Stimulated activated CD8-positive, alpha-beta memory T cell treated with anti-CD3 and anti-CD28 coated beads, Interleukin-4, amount 100 ng/mL, for 1 hour (primary cell): ENCODE data around the gene TEX264.

ENCODE experiments used
- DNase-seq, 2 donors: peaks; one replicate each; pipeline ENCODE4 v3.0.0-alpha.2; 2020; ENCODE audit warnings: low read depth in 2 of 2, low spot score in 1 of 2

TEX264 gene

DNA sequence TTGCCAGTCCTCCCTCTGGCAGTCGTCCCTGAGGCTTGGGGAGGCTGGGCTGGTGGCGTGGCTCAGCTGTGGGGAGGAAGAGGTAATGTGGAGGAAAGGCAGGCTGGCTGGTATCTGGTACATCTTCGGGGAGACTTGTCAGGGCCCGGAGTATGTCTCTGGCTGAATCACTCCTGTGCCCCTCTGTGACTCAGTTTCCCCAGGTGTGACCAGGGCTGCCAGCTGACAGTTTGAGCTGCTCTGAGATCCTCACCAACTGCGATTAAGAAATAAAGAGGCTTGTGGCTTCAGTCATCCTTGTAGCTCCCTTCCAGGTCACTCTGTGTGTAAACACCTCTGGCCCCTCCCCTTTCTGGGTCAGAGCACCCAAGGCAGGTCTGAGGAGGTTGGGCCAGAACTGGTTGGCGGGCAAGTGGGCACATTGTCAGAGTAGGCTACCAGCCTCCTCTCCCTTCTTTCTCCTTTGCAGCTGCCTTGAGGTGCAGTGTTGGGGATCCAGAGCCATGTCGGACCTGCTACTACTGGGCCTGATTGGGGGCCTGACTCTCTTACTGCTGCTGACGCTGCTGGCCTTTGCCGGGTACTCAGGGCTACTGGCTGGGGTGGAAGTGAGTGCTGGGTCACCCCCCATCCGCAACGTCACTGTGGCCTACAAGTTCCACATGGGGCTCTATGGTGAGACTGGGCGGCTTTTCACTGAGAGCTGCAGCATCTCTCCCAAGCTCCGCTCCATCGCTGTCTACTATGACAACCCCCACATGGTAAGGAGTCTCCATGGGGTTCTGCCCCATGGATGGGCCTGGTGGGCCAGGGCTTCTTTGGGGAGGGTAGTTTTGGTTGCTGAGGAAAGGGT, 3.0 kb downstream of the TEX264 start:
- DNase-seq: no peak

DNA sequence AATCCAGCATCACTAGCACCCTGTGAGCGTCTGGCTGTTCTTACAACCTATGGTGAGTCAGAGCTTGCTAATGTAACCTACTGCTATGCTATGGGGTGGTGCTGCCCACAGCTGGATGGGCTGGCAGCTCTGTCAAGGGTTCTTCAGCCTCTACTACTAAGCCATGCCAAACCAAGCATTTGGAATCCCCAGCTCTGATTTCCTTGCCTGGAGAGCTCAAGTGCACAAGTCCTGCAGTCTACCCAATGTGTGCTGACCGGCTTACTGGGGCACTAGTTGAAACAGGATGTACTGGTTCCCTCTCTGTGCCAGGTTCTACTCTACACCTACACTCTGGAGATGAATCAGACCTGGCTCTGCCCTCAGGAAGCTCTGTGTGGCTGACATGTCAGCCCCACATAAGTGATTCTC, 4.2 kb downstream of the TEX264 start:
- DNase-seq: no peak

DNA sequence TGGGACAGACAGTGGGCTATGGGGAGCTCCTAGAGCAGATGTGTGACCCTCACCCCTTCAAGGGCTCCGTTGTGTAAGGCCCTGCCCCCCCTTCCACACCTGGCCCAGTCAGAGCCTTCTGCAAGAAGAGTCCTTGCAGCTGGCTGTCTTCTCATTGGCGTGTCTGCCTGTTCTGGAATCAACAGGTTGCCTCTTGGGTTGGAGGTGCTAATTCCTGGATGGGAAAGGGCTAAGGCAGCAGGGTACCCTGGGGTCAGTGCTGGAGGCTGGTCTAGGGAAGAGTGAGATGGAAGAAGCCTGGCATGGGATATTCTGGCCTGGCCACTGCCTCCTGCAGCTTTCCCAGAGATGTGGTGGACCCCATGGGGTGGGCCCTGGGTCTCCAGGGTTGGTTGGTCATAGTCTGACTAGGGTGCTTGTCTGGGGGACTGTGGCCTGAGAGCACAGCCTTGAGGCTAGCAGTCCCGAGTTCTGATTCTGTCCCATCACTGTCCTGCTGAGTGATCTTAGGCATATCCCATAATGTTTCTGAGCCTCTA, 5.1 kb downstream of the TEX264 start:
- no peak for DNase-seq

DNA sequence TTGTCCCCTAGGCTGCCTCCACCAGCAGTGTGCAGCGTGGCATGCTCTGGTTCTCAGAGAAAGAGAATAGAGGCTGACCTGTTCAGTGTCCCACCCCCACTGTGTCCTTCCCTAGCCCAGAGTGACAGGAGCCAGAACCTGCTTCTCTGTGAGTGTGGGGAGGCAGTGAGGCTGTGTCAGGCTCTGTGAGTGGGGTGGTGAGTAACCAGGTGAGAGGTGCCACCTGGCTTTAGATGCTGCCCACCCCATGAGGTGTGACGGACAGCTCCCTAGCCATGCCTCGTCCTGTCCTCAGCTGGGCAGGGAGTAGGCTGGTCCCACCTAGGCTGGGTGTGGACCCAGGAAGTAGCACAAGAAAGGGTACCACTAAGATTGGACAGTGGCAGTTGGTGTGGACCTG, 6.3 kb downstream of the TEX264 start:
- DNase-seq: no peak

DNA sequence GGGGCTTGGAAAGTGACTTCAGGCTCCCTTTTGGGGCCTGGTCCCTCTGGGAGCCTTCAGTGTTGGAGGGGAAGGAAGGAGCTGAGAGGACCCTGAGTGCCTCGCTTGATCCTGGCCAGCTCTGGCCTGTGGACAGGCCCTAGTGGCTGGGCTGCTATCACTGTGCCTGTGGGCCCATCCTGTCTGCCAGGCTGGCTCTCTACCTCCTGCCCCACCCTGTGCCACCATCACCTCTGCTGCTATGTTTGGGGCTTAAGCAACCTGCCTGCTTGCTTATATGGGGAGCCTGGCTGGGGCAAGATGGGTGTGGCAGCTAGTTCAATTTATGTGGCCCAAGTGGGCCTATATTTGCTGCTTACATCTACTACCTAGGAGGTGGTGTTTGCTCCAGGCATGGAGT, 7.1 kb downstream of the TEX264 start:
- DNase-seq: no peak

DNA sequence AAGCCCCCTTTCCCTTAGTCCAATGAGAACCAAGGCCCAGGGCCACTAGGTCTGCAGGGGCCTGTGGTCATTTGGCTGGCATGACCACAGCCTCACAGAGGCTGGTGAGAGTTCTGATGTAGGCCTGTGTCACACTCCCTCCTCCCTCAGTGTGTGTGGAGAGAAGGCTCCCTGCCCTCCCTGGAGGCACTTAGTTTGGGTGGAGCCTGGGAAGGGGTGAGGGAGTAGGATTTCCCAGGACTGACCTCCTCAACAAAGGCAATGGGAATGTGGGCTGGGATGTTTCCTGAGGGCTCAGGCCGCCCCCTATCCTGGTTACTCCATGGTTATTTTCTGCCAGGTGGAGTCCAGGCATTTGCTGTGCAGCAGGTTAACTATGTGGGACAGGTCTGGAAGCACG, 7.6 kb downstream of the TEX264 start:
- DNase-seq: no peak

DNA sequence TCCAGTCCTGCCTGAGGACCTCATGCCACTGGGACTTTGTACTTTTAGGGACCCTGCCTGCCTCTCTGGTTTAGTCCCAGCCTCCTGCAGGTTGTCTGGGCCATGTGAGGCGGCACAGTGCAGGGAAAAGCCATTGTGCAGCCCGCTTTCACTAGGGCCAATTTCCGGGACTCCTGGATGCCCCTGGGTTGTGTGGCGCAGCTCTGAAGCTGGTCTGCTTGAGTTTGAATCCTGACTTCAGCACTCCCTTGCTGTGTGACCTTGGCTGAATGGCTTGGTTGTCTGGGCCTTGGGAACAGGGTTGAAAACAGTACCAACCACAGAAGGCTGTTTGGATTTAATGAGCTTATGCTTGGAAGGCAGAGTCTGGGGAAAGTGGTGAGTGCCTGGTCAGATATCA, 8.3 kb downstream of the TEX264 start:
- no peak for DNase-seq

DNA sequence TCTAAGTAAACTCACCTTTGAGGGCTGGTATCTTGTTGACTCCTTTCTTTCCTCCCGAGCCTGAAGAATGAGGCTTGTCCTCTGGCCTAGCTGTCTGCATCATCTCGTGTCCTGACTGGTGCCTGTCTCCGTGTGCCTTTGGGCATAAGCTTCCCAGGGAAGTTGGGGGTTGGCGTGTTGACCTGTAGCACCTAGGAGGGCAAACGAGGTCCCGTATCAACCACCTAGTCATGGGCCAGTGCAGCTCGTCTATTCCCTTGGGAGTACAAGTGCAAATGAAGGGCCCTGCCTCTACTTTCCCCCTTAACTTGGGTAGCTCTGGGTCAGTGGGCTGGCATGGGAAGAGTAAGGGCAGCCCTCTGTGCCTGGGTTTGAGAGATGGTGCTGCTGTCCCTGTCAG, 8.7 kb downstream of the TEX264 start:
- DNase-seq: no peak

DNA sequence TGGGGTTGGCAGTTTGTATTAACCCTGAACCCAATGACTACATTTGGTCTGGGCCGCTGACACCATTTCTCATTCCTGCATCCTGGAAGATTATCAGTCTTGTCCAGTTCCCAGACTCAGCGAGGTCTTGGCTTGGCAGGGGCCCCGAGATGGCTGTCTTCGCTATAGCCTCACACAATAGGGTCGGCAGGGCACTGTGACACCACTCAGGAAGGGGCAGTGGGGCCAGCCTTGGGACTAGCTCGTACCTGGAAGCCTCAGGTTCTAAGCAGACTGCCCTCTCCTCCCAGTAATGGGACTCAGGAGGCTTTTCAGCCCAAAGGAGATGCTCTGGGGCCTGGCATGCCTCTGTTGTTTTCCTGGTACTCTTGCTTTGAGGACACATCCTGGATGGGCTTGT, 9.1 kb downstream of the TEX264 start:
- no peak for DNase-seq

DNA sequence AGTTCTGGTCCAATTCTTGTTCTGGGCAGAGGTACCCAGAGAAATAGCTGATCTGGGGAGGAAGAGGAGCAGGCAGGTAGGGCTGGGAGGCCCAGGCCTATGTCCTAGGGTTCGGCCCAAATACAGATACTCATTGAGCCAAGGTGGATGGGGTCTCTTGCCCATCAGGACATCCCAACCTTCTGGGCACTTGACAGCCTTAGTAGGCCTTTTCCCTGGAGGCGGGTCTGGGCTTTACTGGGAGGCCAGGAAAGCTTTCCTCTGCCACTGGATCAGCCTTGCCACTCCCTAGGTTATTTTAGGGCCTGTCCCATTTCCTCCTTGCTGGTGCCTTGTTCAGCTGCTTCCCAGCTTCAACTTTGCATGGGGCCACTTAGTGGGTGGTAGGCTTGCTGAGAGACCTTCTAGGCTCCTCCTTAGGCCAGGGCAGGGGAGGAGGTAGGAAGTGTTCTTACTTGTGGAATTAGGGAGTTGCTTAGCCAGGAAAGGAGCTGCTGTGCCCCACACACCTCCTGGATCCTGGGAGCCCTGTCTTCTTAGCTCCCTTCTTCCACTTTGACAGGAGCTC, 9.7 kb downstream of the TEX264 start:
- no peak for DNase-seq

DNA sequence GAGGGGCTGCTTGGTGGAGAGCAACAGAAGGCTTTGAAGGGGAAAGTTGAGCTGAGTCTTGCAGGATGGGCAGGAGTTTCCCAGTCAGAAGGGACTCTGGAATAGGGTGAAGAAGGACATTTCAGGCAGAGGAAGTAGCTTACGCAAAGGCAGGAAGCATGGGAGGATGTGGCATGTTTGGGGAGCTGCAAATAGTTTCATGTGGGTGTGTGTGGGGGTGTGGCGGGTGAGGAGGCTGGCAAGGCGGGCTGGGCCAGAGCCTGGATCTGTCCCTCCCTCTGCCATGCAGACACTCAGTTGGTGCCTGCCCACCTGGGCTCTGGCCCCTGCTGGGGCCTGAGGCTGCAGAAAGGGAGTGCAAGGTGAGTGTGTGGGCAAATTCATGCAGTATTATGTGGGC, 10.4 kb downstream of the TEX264 start:
- DNase-seq: no peak

DNA sequence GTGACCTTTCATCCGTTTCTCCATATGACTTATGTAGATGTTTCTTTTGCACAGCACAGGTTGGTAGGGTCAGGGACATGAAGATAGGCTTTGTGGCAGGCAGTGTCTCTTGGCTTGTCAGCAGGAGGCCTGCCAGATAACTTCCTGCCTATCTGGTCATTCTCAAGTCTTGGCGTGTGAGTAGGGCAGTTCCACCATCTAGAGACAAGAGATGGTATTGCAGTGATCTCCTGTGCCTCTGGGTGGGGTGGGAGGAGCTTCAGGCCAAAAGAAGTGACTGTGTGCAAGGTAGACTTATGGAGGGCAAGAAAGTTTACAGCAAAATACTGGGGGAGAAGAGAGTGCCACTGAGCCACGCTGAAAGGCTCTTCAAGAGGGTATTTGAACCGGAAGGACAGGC, 11.0 kb downstream of the TEX264 start:
- DNase-seq: peak; percentile 37 to 53

DNA sequence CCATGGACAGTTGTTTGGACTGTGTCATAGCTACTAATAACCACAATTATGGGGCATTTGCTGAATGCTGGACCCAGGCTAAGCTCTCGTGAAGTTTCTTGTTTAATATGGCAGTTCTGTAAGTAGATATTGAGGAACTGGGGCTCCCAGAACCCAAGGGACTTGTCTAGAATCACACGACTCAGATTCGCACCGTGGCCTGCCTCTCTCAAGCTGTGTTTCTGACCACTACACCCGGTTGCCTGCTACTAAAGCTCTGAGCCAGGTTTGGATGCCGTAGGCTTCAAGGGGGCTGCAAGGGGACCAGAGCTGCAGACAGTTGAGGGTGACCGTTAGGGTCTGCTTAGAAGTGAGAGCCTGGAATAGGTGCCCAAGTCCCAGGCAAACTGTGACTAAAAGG, 11.5 kb downstream of the TEX264 start:
- no peak for DNase-seq

DNA sequence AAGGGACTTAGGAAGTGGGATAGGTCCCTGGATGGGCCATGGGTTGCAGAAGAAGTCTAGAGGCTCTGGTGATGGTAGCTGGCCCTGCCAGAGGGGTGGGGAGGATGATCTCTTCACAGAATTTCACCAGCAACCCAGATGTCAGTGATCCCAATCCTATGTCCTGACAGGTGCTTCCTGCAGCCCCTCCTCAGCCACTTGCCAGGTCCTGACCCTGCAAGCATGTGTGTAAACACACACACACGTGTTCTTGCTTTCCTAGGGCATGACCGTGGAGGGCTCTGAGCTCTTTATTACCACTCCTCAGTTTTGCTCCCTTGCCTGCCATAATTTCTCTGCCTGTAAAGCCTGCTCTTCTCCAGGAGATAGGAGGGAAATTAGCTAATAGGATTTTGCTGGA, 12.5 kb downstream of the TEX264 start:
- no peak for DNase-seq

DNA sequence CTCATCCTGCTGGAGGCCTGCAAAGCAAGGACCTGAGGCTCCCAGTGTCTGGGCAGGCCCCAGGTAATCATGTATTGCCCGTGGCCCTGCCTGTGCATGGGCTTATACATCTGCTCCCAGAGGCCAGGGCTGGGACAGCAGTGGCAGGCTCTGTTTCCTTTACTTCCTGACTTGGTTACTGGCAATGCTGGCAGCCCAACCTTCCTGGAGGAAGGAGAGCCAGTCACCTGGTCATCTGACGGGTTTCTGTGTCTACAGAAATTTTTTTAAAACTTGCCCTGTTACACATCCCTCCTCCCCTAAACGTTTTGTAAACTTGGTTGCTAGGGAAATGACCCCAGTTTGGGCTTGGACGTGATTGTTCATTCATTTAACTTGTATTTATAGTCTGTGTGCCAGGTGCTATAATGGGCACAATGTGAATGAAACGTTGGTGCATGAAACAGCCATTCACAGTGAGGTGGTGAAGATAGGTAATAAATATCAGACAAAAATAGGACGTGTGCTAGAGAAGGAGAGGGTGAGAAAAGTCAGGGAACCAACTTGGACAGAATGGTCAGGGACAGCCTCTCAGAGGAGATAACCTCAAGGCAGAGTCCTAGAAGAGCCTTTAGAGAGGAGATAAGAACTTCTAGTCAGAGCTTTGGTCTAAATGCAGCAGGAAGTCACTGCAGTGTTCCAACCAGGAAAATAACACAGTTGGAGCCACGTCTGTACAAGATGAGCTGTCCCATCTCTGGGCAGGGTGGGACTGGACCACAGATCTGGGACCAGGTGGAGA, 14.1 kb downstream of the TEX264 start:
- no peak for DNase-seq

DNA sequence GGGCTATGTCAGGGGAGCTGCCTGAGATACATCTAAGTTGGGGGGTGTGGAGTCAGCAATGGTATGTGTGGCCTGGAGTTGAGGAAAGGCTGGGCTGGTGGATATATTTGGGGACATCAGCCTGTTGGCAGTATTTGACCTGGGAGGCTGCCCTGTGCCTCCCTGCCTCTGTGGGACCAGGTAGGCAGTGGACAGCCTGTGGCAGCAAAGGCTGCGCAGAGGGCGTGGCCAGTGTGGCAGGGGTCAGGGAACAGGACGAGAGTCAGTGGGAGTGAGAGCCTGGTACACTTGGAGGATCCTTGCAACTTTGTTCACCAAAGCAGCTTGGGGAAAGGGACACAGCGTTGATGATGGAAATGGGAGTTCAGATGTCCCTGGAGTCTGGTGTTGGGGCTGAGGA, 15.0 kb downstream of the TEX264 start:
- no peak for DNase-seq

DNA sequence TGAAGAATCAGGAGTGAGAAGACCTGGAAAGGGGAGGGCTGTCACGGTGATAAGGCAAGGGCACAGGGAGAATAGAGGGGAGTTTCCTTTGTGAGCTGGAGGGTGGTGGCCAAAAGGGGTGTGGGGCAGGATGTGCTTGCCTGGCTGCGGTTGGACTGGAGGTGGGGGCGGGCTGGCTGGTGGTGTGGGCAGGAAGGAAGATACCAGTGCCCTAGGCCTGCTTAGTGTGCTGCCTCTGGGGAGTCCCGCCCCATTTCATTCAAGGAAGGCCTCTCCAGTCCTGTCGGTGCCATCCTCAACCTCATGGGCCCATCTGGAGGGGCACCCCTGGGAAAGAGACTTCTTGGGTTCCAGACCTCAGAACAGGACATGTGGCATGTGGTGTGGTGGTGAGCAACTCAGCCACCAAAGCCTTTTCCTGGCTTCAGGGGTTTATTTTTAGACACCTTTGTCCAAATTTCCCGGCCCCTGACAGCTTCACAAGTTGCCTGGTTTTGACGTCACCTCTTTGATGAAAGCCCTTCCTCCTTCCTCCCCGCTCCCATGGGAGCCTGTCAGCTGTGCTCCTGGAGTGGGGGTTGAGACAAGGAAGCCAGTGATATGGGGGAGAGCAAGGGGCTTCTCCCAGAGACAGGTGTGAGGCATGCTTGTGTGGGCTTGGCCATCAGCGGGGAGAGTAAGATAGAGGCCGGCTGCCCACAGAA, 15.6 kb downstream of the TEX264 start:
- peak; percentile 53 to 68 for DNase-seq

DNA sequence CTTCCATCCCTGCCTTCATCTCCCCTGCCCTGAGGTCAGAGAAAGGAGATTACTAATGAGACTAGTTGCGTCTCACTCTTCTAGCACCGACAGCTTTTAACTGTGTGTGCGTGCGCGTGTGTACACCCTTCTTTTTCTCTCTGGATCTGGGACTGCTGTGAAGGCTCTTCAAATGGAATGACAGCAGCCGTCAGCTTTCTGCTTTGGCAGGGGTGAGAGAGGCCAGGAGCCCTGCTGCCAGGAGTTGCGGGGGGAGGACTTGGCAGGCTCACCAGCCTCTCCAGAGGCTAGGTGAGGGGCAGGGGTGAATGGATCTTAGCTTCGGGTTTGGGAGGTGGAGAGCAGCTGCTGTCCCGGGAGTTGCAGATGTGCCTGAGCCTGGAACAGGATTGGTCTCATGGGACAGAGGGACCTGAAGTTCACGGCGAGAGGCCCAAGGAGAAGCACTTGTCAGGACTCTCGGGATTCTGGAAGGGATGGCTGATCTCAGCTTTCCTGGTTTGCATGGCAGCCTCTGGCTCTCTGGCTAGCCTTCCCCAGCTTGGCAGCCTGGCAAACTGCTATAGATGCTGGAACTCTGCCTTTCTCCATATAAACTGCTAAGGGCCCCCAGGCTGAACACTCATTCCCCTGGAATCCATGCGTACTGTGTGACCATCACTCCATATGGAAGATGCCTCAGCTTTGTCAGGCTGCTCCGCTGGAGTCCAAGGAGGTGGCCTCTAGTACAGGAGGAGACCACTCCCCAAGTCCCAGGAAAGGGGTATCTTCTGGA, 16.6 kb downstream of the TEX264 start:
- DNase-seq: no peak

DNA sequence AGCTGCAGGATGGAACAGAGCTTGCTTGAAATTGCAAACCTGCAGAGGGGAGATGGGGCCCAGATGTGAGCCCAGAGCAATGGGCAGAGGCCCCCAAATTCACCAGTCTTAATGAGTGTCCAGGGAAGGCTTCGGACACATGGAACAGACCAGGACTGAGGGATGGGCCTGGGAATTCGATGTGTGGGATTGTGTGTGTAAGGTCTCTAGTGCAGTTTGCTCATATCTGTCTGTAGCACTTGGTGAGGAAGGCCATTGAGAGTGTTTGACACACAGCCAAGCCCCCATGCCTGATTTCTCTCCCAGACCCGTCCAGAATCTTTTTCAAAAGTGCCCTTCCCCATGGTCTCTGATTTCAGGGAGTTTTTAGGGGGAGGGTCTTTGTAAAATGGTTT, 17.2 kb downstream of the TEX264 start:
- DNase-seq: no peak

DNA sequence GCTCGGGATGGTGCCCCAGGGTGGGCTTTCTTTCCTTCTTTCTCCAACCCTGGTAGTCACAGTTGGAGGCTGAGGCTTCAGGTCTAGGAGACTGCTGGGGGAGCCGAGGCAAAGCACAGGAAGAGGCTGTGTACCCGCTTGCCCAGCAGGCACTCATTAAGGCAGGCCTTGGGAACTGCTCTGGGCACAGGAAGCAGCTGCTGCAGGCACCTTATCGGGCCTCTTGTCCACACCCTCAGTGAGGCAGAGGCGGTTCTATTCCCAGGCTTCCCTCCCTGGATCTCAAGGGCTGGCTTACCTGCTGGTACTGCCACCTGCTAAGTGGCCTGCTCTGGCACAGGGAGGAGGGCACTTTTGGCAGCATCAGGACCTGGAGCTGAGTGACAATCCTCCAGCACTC, 20.0 kb downstream of the TEX264 start:
- no peak for DNase-seq

DNA sequence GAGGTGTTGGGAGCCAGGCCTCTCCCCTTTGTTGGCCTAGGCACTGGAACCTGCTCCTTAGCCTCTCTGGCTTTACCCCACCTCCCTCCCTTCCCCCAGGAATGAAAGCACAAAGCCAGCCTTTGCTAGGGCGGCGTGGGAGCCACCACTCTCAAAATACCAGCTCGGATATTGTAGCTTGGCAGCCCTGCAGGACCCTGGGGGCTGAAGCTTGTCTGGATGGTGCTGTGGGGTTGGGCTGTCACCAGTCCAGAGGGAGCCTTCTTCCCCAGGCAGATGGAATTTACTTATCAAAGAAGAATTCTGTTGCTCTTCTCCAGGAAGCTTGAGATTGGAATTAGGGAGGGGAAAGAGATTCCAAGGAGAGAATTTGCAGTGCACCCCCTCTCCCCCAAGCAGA, 20.9 kb downstream of the TEX264 start:
- DNase-seq: no peak
